Trophoblast cell (in vitro differentiated cells and primary cell): ENCODE results near the gene TESMIN.

Experiments
- DNase-seq, 2 donors: peaks; one replicate each; pipeline ENCODE4 v3.0.0-alpha.2; 2016
- H2AFZ ChIP-seq: 2 replicates; pipeline ENCODE4 v1.6.1; 2013; ENCODE audit warnings: low read length, moderate library complexity, mild to moderate bottlenecking; ENCODE audit not compliant: insufficient read depth, poor library complexity
- H2AK5ac ChIP-seq: 2 replicates; pipeline ENCODE4 v1.6.1; 2013; ENCODE audit warnings: mild to moderate bottlenecking, low read length
- H2BK120ac ChIP-seq: 2 replicates; pipeline ENCODE4 v1.6.1; 2013; ENCODE audit warnings: low read length, mild to moderate bottlenecking, moderate library complexity; ENCODE audit not compliant: insufficient read depth, poor library complexity
- H2BK12ac ChIP-seq: 2 replicates; pipeline ENCODE4 v1.6.1; 2013; ENCODE audit warnings: mild to moderate bottlenecking, low read length, moderate library complexity
- H2BK5ac ChIP-seq: 2 replicates; pipeline ENCODE4 v1.6.1; 2013; ENCODE audit warnings: low read length, low read depth, moderate library complexity, mild to moderate bottlenecking; ENCODE audit not compliant: poor library complexity
- H3K14ac ChIP-seq: 2 replicates; pipeline ENCODE4 v1.6.1; 2013; ENCODE audit warnings: mild to moderate bottlenecking, low read length
- H3K18ac ChIP-seq: 2 replicates; pipeline ENCODE4 v1.6.1; 2013; ENCODE audit warnings: mild to moderate bottlenecking, low read length
- H3K23ac ChIP-seq: 2 replicates; pipeline ENCODE4 v1.6.1; 2013; ENCODE audit warnings: low read length
- H3K27ac ChIP-seq: 2 replicates; pipeline ENCODE4 v1.5.1; 2013; ENCODE audit warnings: low read depth, mild to moderate bottlenecking, inconsistent platforms, low read length, moderate library complexity
- H3K27me3 ChIP-seq: 2 replicates; pipeline ENCODE4 v1.6.1; 2013; ENCODE audit warnings: inconsistent platforms, mild to moderate bottlenecking, low read length, moderate library complexity; ENCODE audit not compliant: insufficient read depth
- H3K36me3 ChIP-seq, 2 experiments: 1 replicate in 1 of 2; 2 replicates in 1 of 2; pipeline ENCODE4 v1.6.1; 2013; ENCODE audit warnings: low read length in 2 of 2, mild to moderate bottlenecking in 2 of 2, moderate library complexity in 1 of 2; ENCODE audit not compliant: insufficient read depth in 2 of 2, control insufficient read depth in 1 of 2
- H3K4ac ChIP-seq: 2 replicates; pipeline ENCODE4 v1.6.1; 2013; ENCODE audit warnings: low read depth, mild to moderate bottlenecking, low read length, moderate library complexity
- H3K4me1 ChIP-seq, 2 experiments: 1 replicate in 1 of 2; 2 replicates in 1 of 2; pipeline ENCODE4 v1.6.1; 2013; ENCODE audit warnings: low read length in 2 of 2, mild to moderate bottlenecking in 2 of 2, moderate library complexity in 1 of 2; ENCODE audit not compliant: insufficient read depth in 2 of 2, control insufficient read depth in 1 of 2
- H3K4me2 ChIP-seq: 2 replicates; pipeline ENCODE4 v1.6.1; 2013; ENCODE audit warnings: inconsistent platforms, mild to moderate bottlenecking, low read length, moderate library complexity
- H3K4me3 ChIP-seq: 2 replicates; pipeline ENCODE4 v1.5.1; 2013; ENCODE audit warnings: mild to moderate bottlenecking, low read depth, low read length, inconsistent platforms
- H3K79me1 ChIP-seq: one replicate; pipeline ENCODE4 v1.6.1; 2013; ENCODE audit warnings: low read length
- H3K79me2 ChIP-seq: 2 replicates; pipeline ENCODE4 v1.6.1; 2013; ENCODE audit warnings: low read length, mild to moderate bottlenecking; ENCODE audit not compliant: control insufficient read depth, insufficient read depth, poor library complexity
- H3K9ac ChIP-seq: 2 replicates; pipeline ENCODE4 v1.6.1; 2013; ENCODE audit warnings: mild to moderate bottlenecking, low read length
- H3K9me3 ChIP-seq: 2 replicates; pipeline ENCODE4 v1.6.1; 2013; ENCODE audit warnings: low read depth, mild to moderate bottlenecking, control low read depth, inconsistent platforms, low read length; ENCODE audit not compliant: insufficient read depth
- H4K12ac ChIP-seq: 2 replicates; pipeline ENCODE4 v1.6.1; 2013; ENCODE audit warnings: low read depth, mild to moderate bottlenecking, low read length, moderate library complexity
- H4K8ac ChIP-seq: 2 replicates; pipeline ENCODE4 v1.6.1; 2013; ENCODE audit warnings: low read depth, mild to moderate bottlenecking, low read length, moderate library complexity
- H4K91ac ChIP-seq: one replicate; pipeline ENCODE4 v1.6.1; 2013; ENCODE audit warnings: low read depth, mild to moderate bottlenecking, low read length, moderate library complexity
- WGBS: extraction: QIAGEN DNeasy Blood & Tissue Kit; methylation state at CpG from one replicate; pipeline ENCODE4 v1.1.7; 2013; ENCODE audit warnings: missing lambda C conversion rate; ENCODE audit not compliant: insufficient read length, insufficient coverage; ENCODE audit errors: extremely low coverage; 5-methylcytosine and 5-hydroxymethylcytosine counted together

TESMIN gene

GRCh38 chr11:68778205-68778604 lies 26.9 kb upstream of the TESMIN start:
- Histone ChIP-seq H3K9ac (no peak overlapping the region), H3K14ac (no peak overlapping the region), H3K36me3 (no peaks in the 10 kb centered on the region), H2AFZ (no peak overlapping the region), H2BK120ac (no peak overlapping the region), H3K23ac (no peak overlapping the region), H3K18ac (no peak overlapping the region), H3K27me3 (no peaks in the 10 kb centered on the region), H3K79me1 (no peaks in the 10 kb centered on the region), H4K91ac (no peak overlapping the region), H3K4me2 (no peak overlapping the region), H3K27ac (no peak overlapping the region), H4K8ac (no peak overlapping the region), H3K4me1 (peaks cover 8% of the 10 kb centered on the region in 2 experiments), H2AK5ac (no peak overlapping the region), H2BK12ac (no peak overlapping the region), H4K12ac (no peak overlapping the region), H3K4ac (no peak overlapping the region), H2BK5ac (no peak overlapping the region), H3K79me2 (no peaks in the 10 kb centered on the region), H3K9me3 (peaks cover 3% of the 10 kb centered on the region), H3K4me3 (no peak overlapping the region)
- no CpG with 5 or more reads among the region's 7 CpGs for WGBS
- DNase-seq, result no peak

- Histone ChIP-seq H3K27me3 (no peaks in the 10 kb centered on the region), H3K4ac (no peak overlapping the region), H2AFZ (no peak overlapping the region), H3K4me3 (no peak overlapping the region), H3K18ac (no peak overlapping the region), H3K79me1 (no peaks in the 10 kb centered on the region), H3K4me1 (peaks cover 8% of the 10 kb centered on the region in 2 experiments), H2BK120ac (no peak overlapping the region), H3K23ac (no peak overlapping the region), H4K12ac (no peak overlapping the region), H3K9me3 (peaks cover 3% of the 10 kb centered on the region), H2BK5ac (no peak overlapping the region), H3K14ac (no peak overlapping the region), H4K8ac (no peak overlapping the region), H3K4me2 (no peak overlapping the region), H2BK12ac (no peak overlapping the region), H3K36me3 (no peaks in the 10 kb centered on the region), H3K79me2 (no peaks in the 10 kb centered on the region), H2AK5ac (no peak overlapping the region), H4K91ac (no peak overlapping the region), H3K9ac (no peak overlapping the region), H3K27ac (no peak overlapping the region)
- DNase-seq, result peak in 1 of 2 donors; percentile 60
- WGBS, result no CpG with 5 or more reads among the region's 20 CpGs
These were observed 25.3 kb upstream of the TESMIN start for GRCh38 chr11:68776442-68777235.

- no peak overlapping the region for H3K27ac ChIP-seq
- no peak overlapping the region for H2BK5ac ChIP-seq
- no peaks in the 10 kb centered on the region for H3K79me1 ChIP-seq
- H2AK5ac ChIP-seq, result no peak overlapping the region
- H3K9ac ChIP-seq, result no peak overlapping the region
- no peaks in the 10 kb centered on the region for H3K27me3 ChIP-seq
- H3K9me3 ChIP-seq, result peaks cover 3% of the 10 kb centered on the region
- no peak overlapping the region for H4K91ac ChIP-seq
- no peak overlapping the region for H3K4me2 ChIP-seq
- no peak overlapping the region for H3K18ac ChIP-seq
- H2BK120ac ChIP-seq, result no peak overlapping the region
- H2BK12ac ChIP-seq, result no peak overlapping the region
- no peaks in the 10 kb centered on the region for H3K79me2 ChIP-seq
- no CpG with 5 or more reads among the region's 4 CpGs for WGBS
- no peak overlapping the region for H2AFZ ChIP-seq
- no peak overlapping the region for H3K4me3 ChIP-seq
- DNase-seq, result peak; percentile 98 to 99
- H4K8ac ChIP-seq, result no peak overlapping the region
- H3K4me1 ChIP-seq, result peaks cover 8% of the 10 kb centered on the region in 2 experiments
- H4K12ac ChIP-seq, result no peak overlapping the region
- H3K36me3 ChIP-seq, result no peaks in the 10 kb centered on the region
- H3K14ac ChIP-seq, result no peak overlapping the region
- no peak overlapping the region for H3K4ac ChIP-seq
- H3K23ac ChIP-seq, result no peak overlapping the region
These were observed 24.6 kb upstream of the TESMIN start for GRCh38 chr11:68775951-68776388.

GRCh38 chr11:68774194-68774585 lies 22.9 kb upstream of the TESMIN start:
- no peak overlapping the region for H4K12ac ChIP-seq
- no peak for DNase-seq
- H2BK120ac ChIP-seq, result no peak overlapping the region
- H2AFZ ChIP-seq, result no peak overlapping the region
- H3K36me3 ChIP-seq, result no peaks in the 10 kb centered on the region
- H3K9me3 ChIP-seq, result peaks cover 3% of the 10 kb centered on the region
- H2BK5ac ChIP-seq, result no peak overlapping the region
- H4K91ac ChIP-seq, result no peak overlapping the region
- H3K4me1 ChIP-seq, result peaks cover 8% of the 10 kb centered on the region in 2 experiments
- WGBS, result no CpG with 5 or more reads among the region's 9 CpGs
- H3K27ac ChIP-seq, result no peak overlapping the region
- no peaks in the 10 kb centered on the region for H3K79me1 ChIP-seq
- no peak overlapping the region for H3K4ac ChIP-seq
- H2AK5ac ChIP-seq, result no peak overlapping the region
- no peak overlapping the region for H3K9ac ChIP-seq
- H3K4me3 ChIP-seq, result no peak overlapping the region
- H3K4me2 ChIP-seq, result no peak overlapping the region
- no peak overlapping the region for H3K23ac ChIP-seq
- H3K14ac ChIP-seq, result no peak overlapping the region
- no peak overlapping the region for H3K18ac ChIP-seq
- no peak overlapping the region for H4K8ac ChIP-seq
- H3K79me2 ChIP-seq, result no peaks in the 10 kb centered on the region
- no peaks in the 10 kb centered on the region for H3K27me3 ChIP-seq
- no peak overlapping the region for H2BK12ac ChIP-seq
